Lung (tissue), 12 donors: ENCODE data around the gene NHS. TPM values are rescaled to one million over a fixed set of nuclear protein-coding genes. Genes with fewer than 3 reads are reported as not detected.

Source experiments
- ATAC-seq: fragments of 200-7000 bp; cut with Tn5 transposase; one replicate; pipeline ENCODE4 v1.9.1; 2020; ENCODE audit warnings: moderate number of reproducible peaks; ENCODE audit not compliant: insufficient read depth, low FRiP score
- DNase-seq, 3 donors: peaks; one replicate each; pipeline ENCODE4 v3.0.0-alpha.2; 2013 to 2017
- H3K27ac ChIP-seq, 2 donors: one replicate each; pipeline ENCODE4 v1.5.1; 2013; ENCODE audit warnings: mild to moderate bottlenecking in 2 of 2, moderate library complexity in 2 of 2, control low read depth in 1 of 2, inconsistent platforms in 1 of 2, low read depth in 1 of 2, low read length in 1 of 2
- H3K27me3 ChIP-seq, 3 donors: one replicate each; pipeline ENCODE4 v1.5.1; 2013; ENCODE audit warnings: low read length in 2 of 3; ENCODE audit not compliant: control insufficient read depth in 3 of 3, insufficient read depth in 3 of 3
- H3K36me3 ChIP-seq, 4 donors: one replicate each; pipeline ENCODE4 v1.5.1; 2013; ENCODE audit warnings: low read length in 4 of 4, mild to moderate bottlenecking in 1 of 4, moderate library complexity in 1 of 4; ENCODE audit not compliant: control insufficient read depth in 4 of 4, insufficient read depth in 4 of 4
- H3K4me1 ChIP-seq, 5 donors: one replicate each; pipeline ENCODE4 v1.5.1; 2013; ENCODE audit warnings: low read length in 5 of 5, mild to moderate bottlenecking in 2 of 5, moderate library complexity in 1 of 5; ENCODE audit not compliant: control insufficient read depth in 5 of 5, insufficient read depth in 5 of 5
- H3K4me3 ChIP-seq: one replicate; pipeline ENCODE4 v1.5.1; 2013; ENCODE audit warnings: mild to moderate bottlenecking, control low read depth, moderate library complexity
- H3K9ac ChIP-seq, 2 donors: one replicate each; pipeline ENCODE4 v1.5.1; 2013; ENCODE audit warnings: low read length in 2 of 2, control low read depth in 1 of 2; ENCODE audit not compliant: insufficient read depth in 1 of 2
- H3K9me3 ChIP-seq, 4 donors: one replicate each; pipeline ENCODE4 v1.5.1; 2013; ENCODE audit warnings: low read length in 3 of 4, mild to moderate bottlenecking in 1 of 4, moderate library complexity in 1 of 4; ENCODE audit not compliant: control insufficient read depth in 4 of 4, insufficient read depth in 3 of 4
- CTCF ChIP-seq: IDR thresholded peaks from 2 replicates; pipeline ENCODE4 v1.5.1; 2012; ENCODE audit warnings: mild to moderate bottlenecking; ENCODE audit errors: control extremely low read depth, extremely low read depth
- WGBS, 2 donors: extraction: QIAGEN DNeasy Blood & Tissue Kit; methylation state at CpG; one replicate each; pipeline ENCODE4 v1.1.7; 2013; 5-methylcytosine and 5-hydroxymethylcytosine counted together
- polyA plus RNA-seq, 2 donors: library from polyadenylated mRNA; stranded (reverse); fragments of 200-250 nt; gene quantifications; one replicate each; pipeline ENCODE4 v1.2.1, GENCODE V29; 2013
- total RNA-seq, 2 donors: library from RNA; depleted of rRNA in 1 of 2; stranded (reverse); fragments of >200 nt in 1 of 2; gene quantifications; one replicate each; pipeline ENCODE4 v1.2.1, GENCODE V29; 2014 to 2021
- donor health status: control.
- donor health status: control.
- donor health status: Bipolar disorder and iron deficiency.
- donor health status: healthy.
- donor health status: DM: yes; HTN: yes; CAD: no.

NHS gene
- total and polyA plus RNA-seq, 4 donors = 0.46 to 2.0 (median 1.4) TPM

- H3K4me3 ChIP-seq = no peak overlapping the region
- no peak for DNase-seq
- H3K9me3 ChIP-seq = no peaks in the 10 kb centered on the region
- H3K27me3 ChIP-seq = peaks cover 3 to 39% (median 14%) of the 10 kb centered on the region in 3 donors
- 47 to 78% methylated on average over 6 of the region's 6 CpGs for WGBS, 2 donors
- H3K36me3 ChIP-seq = no peaks in the 10 kb centered on the region
- H3K27ac ChIP-seq = no peak overlapping the region
- no peak for ATAC-seq
- H3K4me1 ChIP-seq = peaks cover 0 to 16% (median 0%) of the 10 kb centered on the region in 5 donors
- TF ChIP-seq CTCF = no peak
- no peak overlapping the region for H3K9ac ChIP-seq
Observed at GRCh38 chrX:17553469-17553868, 178.5 kb downstream of the NHS start.

GRCh38 chrX:17553961-17554482 is 179.0 kb downstream of the NHS start:
- ATAC-seq (no peak), DNase-seq (no peak)
- H3K4me1 ChIP-seq = peaks cover 0 to 16% (median 0%) of the 10 kb centered on the region in 5 donors
- no peak overlapping the region for H3K4me3 ChIP-seq
- H3K27me3 ChIP-seq = peaks cover 3 to 41% (median 15%) of the 10 kb centered on the region in 3 donors
- no peak overlapping the region for H3K27ac ChIP-seq
- H3K36me3 ChIP-seq = no peaks in the 10 kb centered on the region
- H3K9ac ChIP-seq = no peak overlapping the region
- 76 to 82% methylated on average over 6 of the region's 6 CpGs for WGBS, 2 donors
- no peak for TF ChIP-seq CTCF
- no peaks in the 10 kb centered on the region for H3K9me3 ChIP-seq

DNA sequence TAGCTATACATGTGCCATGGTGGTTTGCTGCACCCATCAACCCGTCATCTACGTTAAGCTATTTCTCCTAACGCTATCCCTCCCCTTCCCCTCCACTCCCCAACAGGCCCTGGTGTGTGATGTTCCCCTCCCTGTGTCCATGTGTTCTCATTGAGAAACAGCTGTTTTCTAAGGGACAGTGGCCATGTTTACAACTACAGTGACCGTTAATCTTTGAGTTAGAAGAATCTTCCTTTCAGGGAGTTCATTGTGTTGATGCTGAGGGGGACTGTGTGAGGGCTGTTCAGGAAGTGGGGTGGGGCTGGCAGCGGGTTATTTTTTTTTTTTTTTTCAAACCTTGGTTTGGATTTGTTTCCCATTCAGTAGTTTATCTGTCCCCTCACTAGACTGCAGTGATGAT is 179.9 kb downstream of the NHS start:
- ATAC-seq (no peak), DNase-seq (peak in 2 of 3 donors; percentile 42 to 61)
- TF ChIP-seq CTCF = no peak
- H3K4me3 ChIP-seq = no peak overlapping the region
- peaks cover 3 to 43% (median 15%) of the 10 kb centered on the region in 3 donors for H3K27me3 ChIP-seq
- no peak overlapping the region for H3K9ac ChIP-seq
- 69 to 70% methylated on average over 5 of the region's 5 CpGs for WGBS, 2 donors
- no peaks in the 10 kb centered on the region for H3K36me3 ChIP-seq
- H3K9me3 ChIP-seq = no peaks in the 10 kb centered on the region
- peaks cover 0 to 24% (median 0%) of the 10 kb centered on the region in 5 donors for H3K4me1 ChIP-seq
- no peak overlapping the region for H3K27ac ChIP-seq

DNA sequence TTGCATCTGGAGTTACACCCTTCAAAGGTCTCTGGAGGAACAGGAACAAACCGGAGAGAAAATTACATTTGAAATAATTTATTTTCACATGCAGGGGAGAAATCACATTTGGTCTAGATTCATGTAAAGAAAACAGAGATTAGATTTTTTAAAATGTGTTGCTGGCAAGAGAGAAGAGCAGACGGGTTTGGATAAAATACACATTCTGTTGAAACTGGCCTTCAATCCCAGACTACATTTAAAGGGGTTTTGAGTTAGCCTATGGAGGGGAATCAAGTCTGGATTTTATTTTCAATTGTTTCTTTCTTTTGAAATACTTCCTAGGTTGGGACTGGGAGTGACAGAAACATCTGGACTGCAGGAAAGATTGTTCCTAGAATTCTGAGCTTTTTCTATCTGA is 180.8 kb downstream of the NHS start:
- Histone ChIP-seq H3K9ac (no peak overlapping the region), H3K9me3 (no peaks in the 10 kb centered on the region), H3K27me3 (peaks cover 3 to 35% (median 15%) of the 10 kb centered on the region in 3 donors), H3K4me3 (no peak overlapping the region), H3K4me1 (peaks cover 0 to 29% (median 0%) of the 10 kb centered on the region in 5 donors), H3K36me3 (no peaks in the 10 kb centered on the region), H3K27ac (no peak overlapping the region)
- no peak for TF ChIP-seq CTCF
- DNase-seq (peak in 2 of 3 donors; percentile 47 to 64), ATAC-seq (no peak)
- 60 to 82% methylated on average over 2 of the region's 2 CpGs for WGBS, 2 donors
